Right lobe of liver (tissue), 6 donors: ENCODE data around the gene RB1. TPM values are rescaled to one million over a fixed set of nuclear protein-coding genes. Genes with fewer than 3 reads are reported as not detected.
A peak's percentile ranks its signal among the peaks of the same experiment; 100 is the strongest.

Experiments
- ATAC-seq, 4 donors: fragments of 200-7000 bp; cut with Tn5 transposase; one replicate each; pipeline ENCODE4 v1.9.1; 2020; ENCODE audit warnings: mild to moderate bottlenecking in 4 of 4, moderate library complexity in 4 of 4
- DNase-seq, 3 donors: peaks; one replicate each; pipeline ENCODE4 v3.0.0-alpha.2; 2020
- H3K27ac ChIP-seq, 3 donors: fragments of 200-600 bp; one replicate each; pipeline ENCODE4 v1.8.0; 2022
- H3K27me3 ChIP-seq, 2 donors: fragments of 200-600 bp; one replicate each; pipeline ENCODE4 v1.8.0; 2022
- H3K36me3 ChIP-seq, 4 donors: fragments of 200-600 bp; sonication (generic) in 1 of 4; one replicate each; pipeline versions ENCODE4 v1.5.1 to v1.8.0; 2017 to 2022; ENCODE audit warnings: control low read depth in 1 of 4
- H3K4me1 ChIP-seq, 4 donors: fragments of 200-600 bp; sonication (generic) in 1 of 4; one replicate each; pipeline versions ENCODE4 v1.5.1 to v1.8.0; 2017 to 2022; ENCODE audit warnings: control low read depth in 1 of 4
- H3K4me3 ChIP-seq, 3 donors: fragments of 200-600 bp; one replicate each; pipeline ENCODE4 v1.8.0; 2022
- H3K9me3 ChIP-seq, 4 donors: fragments of 200-600 bp; sonication (generic) in 1 of 4; one replicate each; pipeline versions ENCODE4 v1.5.1 to v1.8.0; 2017 to 2022; ENCODE audit warnings: control low read depth in 1 of 4
- POLR2A ChIP-seq: fragments of 450-650 bp; IDR thresholded peaks from one replicate; pipeline ENCODE4 v1.6.1; 2017; ENCODE audit warnings: antibody characterized with exemption, mild to moderate bottlenecking
- WGBS: methylation state at CpG from one replicate; pipeline ENCODE4 v1.1.6; 2018; ENCODE audit warnings: low coverage, low lambda C conversion rate; ENCODE audit not compliant: insufficient coverage; ENCODE audit errors: missing lambda C conversion rate; 5-methylcytosine and 5-hydroxymethylcytosine counted together
- intact Hi-C, 2 donors: fragments of 100-400 bp; cut with DNase I; formaldehyde crosslinking; loops; one replicate each; pipeline versions ENCODE4 v1.11.2 to v1.14.1; 2022
- long read RNA-seq: library from polyadenylated mRNA; unstranded; transcript quantifications from one replicate; pipeline ENCODE4 v2.0.0, GENCODE V29; 2019
- total RNA-seq, 6 experiments: library from RNA; depleted of rRNA in 2 of 6; stranded (reverse); fragments of >200 nt in 2 of 6; fragmentation: NEBNext Ultra II Directional in 3 of 6; extraction: Animal tissue kit (Norgen Biotek cat#: 25700) in 3 of 6; gene quantifications; one replicate each; pipeline versions ENCODE4 v1.1.0 to v1.2.4, GENCODE V29; 2016 to 2023
- TF ChIP-seq, protein P1 (sequence below), 4 donors: fragments of 200-600 bp in 3 of 4; fragments of 450-650 bp in 1 of 4; IDR thresholded peaks; one replicate each; pipeline versions ENCODE4 v1.5.1 to v1.8.0; 2016 to 2022; ENCODE audit warnings: antibody characterized with exemption in 4 of 4, mild to moderate bottlenecking in 2 of 4
- donor health status: DM: no; HTN: yes; CAD: no.
- donor health status: DM: no; HTN: no; CAD: no.
- donor health status: DM: no; HTN: no; CAD: no.
- donor health status: DM: no; HTN: yes; CAD: no.
- donor health status: DM: no; HTN: yes; CAD: no.

RB1 gene
- total RNA-seq = 10 to 100 TPM in 5 of 6 experiments, 1 to 10 TPM in 1; 6.2 to 19.4 (median 12.3) TPM
- long read RNA-seq, partial matches to known transcripts = 0 of 2 reads
- long read RNA-seq, other reads (novel, unspliced or antisense) = 1 of 2 reads

DNA sequence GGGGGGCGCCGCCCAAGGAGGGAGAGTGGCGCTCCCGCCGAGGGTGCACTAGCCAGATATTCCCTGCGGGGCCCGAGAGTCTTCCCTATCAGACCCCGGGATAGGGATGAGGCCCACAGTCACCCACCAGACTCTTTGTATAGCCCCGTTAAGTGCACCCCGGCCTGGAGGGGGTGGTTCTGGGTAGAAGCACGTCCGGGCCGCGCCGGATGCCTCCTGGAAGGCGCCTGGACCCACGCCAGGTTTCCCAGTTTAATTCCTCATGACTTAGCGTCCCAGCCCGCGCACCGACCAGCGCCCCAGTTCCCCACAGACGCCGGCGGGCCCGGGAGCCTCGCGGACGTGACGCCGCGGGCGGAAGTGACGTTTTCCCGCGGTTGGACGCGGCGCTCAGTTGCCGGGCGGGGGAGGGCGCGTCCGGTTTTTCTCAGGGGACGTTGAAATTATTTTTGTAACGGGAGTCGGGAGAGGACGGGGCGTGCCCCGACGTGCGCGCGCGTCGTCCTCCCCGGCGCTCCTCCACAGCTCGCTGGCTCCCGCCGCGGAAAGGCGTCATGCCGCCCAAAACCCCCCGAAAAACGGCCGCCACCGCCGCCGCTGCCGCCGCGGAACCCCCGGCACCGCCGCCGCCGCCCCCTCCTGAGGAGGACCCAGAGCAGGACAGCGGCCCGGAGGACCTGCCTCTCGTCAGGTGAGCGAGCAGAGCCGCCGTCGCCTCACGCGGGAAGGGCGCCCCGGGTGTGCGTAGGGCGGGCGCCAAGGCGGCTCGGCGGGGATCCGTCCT, at the start of gene RB1:
TSS of gene RB1 (plus strand) at position 393 of the 784 bp plus-strand sequence. CDS start at position 555, 162 bp downstream.
- no peaks in the 10 kb centered on the region for H3K27me3 ChIP-seq
- DNase-seq (peak; percentile 94 to 95 (median 95)), ATAC-seq (peak; percentile 94 to 98 (median 96))
- no peaks in the 10 kb centered on the region for H3K9me3 ChIP-seq
- peak; percentile 98 for TF ChIP-seq POLR2A
- TF ChIP-seq, protein P1, sequence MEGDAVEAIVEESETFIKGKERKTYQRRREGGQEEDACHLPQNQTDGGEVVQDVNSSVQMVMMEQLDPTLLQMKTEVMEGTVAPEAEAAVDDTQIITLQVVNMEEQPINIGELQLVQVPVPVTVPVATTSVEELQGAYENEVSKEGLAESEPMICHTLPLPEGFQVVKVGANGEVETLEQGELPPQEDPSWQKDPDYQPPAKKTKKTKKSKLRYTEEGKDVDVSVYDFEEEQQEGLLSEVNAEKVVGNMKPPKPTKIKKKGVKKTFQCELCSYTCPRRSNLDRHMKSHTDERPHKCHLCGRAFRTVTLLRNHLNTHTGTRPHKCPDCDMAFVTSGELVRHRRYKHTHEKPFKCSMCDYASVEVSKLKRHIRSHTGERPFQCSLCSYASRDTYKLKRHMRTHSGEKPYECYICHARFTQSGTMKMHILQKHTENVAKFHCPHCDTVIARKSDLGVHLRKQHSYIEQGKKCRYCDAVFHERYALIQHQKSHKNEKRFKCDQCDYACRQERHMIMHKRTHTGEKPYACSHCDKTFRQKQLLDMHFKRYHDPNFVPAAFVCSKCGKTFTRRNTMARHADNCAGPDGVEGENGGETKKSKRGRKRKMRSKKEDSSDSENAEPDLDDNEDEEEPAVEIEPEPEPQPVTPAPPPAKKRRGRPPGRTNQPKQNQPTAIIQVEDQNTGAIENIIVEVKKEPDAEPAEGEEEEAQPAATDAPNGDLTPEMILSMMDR (IDR thresholded peaks at IDR 0.05) = peak in 1 of 4 donors; percentile 5
- H3K4me3 ChIP-seq = peak within 1 kb of the TSS; percentile 85 to 96 (median 90)
- intact Hi-C loops = no loop called here
- peaks cover 0 to 7% (median 0%) of the 10 kb centered on the region in 4 donors for H3K36me3 ChIP-seq
- H3K4me1 ChIP-seq = peaks cover 0 to 6% (median 3%) of the 10 kb centered on the region in 4 donors
- peak within 1 kb of the TSS; percentile 97 to 99 (median 99) for H3K27ac ChIP-seq
- 0% methylated on average over 19 of the region's 96 CpGs for WGBS

DNA sequence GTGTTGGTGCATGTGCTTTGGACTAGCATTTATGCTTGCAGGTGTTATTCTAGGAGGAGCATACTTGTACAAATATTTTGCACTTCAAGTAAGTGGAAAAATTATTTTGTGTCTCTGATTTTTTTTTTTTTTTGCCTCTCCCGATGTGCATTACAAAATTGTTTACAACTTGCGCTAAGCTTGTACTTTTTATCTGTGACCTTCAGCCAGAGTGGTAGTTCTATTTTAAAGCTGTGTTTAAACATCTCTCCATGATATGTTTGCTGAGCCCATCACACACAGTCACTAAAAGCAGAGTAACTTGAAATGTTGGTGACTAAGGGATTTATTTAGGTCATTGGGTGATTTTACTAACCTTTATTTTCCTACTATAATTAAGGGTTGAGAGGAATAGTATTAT, 49.7 kb upstream of the RB1 start:
- Histone ChIP-seq H3K27ac (peak overlapping the region in 2 of 3 donors; percentile 38 to 39), H3K9me3 (no peaks in the 10 kb centered on the region), H3K27me3 (no peaks in the 10 kb centered on the region), H3K4me3 (no peak overlapping the region), H3K4me1 (peaks cover 0 to 46% (median 6%) of the 10 kb centered on the region in 4 donors), H3K36me3 (peaks cover 4 to 44% (median 24%) of the 10 kb centered on the region in 4 donors)
- TF ChIP-seq, protein P1 (IDR thresholded peaks at IDR 0.05) = no peak
- no peak for TF ChIP-seq POLR2A
- no peak for DNase-seq
- 11% methylated on average over 2 of the region's 2 CpGs for WGBS
- ATAC-seq = peak; percentile 83 to 95 (median 88)
- intact Hi-C loops = no loop called here

DNA sequence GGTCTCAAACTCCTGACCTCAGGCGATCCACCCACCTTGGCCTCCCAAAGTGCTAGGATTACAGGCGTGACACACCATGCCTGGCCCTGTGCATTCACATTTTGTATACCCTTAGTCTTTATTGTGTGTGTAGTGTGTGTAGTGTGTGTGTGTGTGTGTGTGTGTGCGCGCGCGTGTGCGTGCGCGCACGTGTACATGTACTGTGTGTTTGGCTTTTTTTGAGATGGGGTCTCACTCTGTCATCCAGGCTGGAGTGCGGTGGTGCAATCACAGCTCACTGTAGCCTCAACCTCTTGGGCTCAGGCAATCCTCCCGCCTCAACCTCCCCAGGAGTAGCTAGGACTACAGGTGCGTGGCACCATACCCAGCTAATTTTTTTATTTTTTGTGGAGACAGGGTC, 48.5 kb upstream of the RB1 start:
- no peaks in the 10 kb centered on the region for H3K9me3 ChIP-seq
- no peak for TF ChIP-seq POLR2A
- TF ChIP-seq, protein P1 (IDR thresholded peaks at IDR 0.05) = no peak
- no peaks in the 10 kb centered on the region for H3K27me3 ChIP-seq
- ATAC-seq (no peak), DNase-seq (no peak)
- H3K36me3 ChIP-seq = peaks cover 4 to 49% (median 30%) of the 10 kb centered on the region in 4 donors
- H3K27ac ChIP-seq = no peak overlapping the region
- intact Hi-C loops = no loop called here
- H3K4me3 ChIP-seq = no peak overlapping the region
- WGBS = 98% methylated on average over 7 of the region's 13 CpGs
- peaks cover 0 to 46% (median 6%) of the 10 kb centered on the region in 4 donors for H3K4me1 ChIP-seq

DNA sequence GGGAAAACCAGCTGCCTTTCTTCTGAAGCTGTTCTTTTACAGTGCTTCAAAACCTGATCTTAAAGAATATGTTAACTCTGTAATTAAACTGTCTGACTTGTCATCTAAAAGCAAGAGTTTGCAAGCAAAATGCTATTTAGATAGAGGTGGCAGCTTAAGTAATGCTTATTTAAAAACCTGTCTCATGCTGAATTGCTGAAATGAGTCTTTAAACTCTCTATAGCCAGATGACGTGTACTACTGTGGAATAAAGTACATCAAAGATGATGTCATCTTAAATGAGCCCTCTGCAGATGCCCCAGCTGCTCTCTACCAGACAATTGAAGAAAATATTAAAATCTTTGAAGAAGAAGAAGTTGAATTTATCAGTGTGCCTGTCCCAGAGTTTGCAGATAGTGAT, 47.6 kb upstream of the RB1 start:
- Histone ChIP-seq H3K27ac (no peak overlapping the region), H3K36me3 (peaks cover 4 to 58% (median 31%) of the 10 kb centered on the region in 4 donors), H3K4me1 (peaks cover 0 to 45% (median 6%) of the 10 kb centered on the region in 4 donors), H3K9me3 (no peaks in the 10 kb centered on the region), H3K4me3 (no peak overlapping the region), H3K27me3 (no peaks in the 10 kb centered on the region)
- WGBS = 35% methylated on average over 1 of the region's 1 CpG
- intact Hi-C loops = no loop called here
- TF ChIP-seq, protein P1 (IDR thresholded peaks at IDR 0.05) = no peak
- no peak for TF ChIP-seq POLR2A
- DNase-seq = no peak
- ATAC-seq = peak in 1 of 4 donors; percentile 25
